Activated T-helper 9 cell treated with anti-CD3 and anti-CD28 coated beads, Interleukin-2, amount 50 U/mL, for 16 hours (primary cell): Measurements from ENCODE around the gene FLNB.

ENCODE experiments used
- DNase-seq: peaks from one replicate; pipeline ENCODE4 v3.0.0-alpha.2; 2020; ENCODE audit warnings: low read depth

FLNB gene

DNA sequence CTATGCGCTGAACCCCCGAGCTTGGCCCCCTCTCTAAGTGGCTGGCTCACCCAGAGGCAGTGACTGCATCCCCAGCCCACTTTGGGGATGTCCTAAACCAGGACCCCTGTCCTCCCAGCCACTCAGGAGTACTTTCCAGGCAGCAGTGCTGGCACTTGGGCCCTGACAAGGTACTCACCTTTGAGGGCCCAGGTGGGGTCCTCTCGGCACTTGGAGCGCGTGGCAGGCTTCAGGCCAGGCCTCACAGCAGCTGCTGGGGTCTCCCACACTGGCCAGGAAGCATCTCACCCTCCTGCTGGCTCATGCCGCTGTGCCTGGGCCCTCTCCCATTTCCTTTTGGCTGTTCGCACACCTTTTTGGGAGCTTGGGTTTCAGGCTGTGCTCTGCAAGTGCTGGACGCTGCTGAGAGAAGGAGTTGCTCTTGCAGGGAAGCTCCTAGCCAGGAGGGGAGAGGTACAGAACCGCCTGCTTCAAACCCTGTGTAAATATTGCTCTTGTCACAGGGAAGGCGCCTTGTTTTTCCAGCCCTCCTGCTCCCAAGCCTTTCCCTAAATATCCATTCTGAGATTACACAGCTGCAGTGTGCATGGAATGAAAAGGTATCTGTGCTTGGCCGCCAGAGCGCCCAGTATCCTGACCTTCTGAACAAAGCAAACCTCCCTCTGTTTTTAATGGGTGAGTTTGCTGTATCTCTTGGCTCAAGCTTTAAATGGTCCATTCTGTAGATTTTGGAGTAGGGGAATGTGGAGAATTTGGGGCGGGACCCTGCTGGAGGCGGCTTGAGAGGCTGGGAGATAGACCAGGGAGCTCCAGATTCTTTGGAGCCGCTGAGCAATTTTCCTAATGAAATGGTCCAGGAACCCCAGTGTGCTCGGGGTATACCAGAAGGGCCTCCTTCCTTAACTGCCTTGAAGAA is 156.9 kb downstream of the FLNB start:
- no peak for DNase-seq

DNA sequence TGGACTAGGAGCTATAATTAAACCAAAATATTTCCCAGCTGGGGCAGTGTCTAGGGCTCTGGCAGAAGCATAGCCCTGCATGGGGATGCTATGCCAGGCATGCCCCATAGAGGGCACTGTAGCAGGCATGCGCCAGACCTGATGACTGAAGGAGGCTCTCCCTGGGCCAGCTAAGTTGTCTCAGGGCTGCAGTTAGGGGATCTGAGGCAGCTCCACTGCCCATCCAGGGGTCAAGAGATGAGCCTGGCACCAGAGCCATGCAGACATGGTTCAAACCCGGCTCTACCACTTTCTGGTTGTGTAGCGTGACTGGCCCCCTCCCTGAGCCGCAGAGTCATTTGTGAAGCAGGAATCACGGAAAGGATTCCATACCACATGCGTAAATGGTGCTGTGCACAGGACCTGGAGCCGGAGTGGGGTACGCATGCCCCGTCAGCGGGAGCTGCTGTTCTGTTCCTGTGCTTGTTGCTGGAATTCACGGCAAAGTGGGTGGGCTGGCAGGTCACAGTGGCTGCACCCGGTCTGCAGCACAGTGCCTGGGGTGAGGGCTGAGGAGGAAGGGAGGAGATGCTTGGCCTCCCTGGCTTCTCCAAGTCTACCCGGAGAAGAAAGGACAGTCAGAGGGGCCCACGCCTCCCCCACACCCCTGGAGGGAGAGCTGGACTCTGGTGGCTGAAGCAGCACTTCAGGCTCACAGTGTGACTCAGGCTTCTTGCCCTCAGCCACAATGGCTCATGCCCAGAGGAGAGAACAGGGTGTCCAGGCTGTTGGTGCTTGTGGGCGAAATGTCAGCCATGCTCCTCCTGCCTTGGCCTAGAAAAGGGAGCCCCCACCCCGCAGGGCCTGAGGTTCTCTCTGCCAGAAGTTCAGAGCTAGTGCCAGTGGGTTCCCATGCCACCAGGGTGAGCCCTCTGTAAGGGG is 159.5 kb downstream of the FLNB start:
- peak; percentile 13 for DNase-seq

- DNase-seq, result no peak
These were observed 160.3 kb downstream of the FLNB start for GRCh38 chr3:58168498-58168897.

DNA sequence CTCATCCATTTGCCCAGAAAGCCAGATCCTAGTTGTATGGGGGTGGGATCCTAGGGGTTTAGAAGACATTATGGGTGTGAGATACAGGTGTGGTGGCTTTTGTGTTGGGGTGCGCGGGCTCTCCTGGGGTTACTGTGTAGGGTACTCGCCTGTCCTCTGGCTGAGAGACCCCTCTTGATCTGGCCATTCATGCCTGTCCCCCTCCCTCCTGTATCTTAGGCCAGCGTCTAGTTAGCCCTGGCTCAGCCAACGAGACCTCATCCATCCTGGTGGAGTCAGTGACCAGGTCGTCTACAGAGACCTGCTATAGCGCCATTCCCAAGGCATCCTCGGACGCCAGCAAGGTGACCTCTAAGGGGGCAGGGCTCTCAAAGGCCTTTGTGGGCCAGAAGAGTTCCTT is 161.1 kb downstream of the FLNB start:
- no peak for DNase-seq

DNA sequence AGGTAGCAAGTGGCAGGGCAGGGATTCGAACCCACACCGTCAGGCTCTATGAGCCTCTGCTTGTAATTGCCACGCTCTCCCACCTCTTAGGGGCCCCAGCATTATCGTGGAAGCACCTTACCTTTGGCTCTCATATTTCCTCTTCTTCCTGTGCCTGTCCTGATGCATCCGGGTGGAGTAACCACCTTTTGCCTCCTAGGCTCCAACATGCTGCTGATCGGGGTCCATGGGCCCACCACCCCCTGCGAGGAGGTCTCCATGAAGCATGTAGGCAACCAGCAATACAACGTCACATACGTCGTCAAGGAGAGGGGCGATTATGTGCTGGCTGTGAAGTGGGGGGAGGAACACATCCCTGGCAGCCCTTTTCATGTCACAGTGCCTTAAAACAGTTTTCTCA is 162.2 kb downstream of the FLNB start:
- DNase-seq, result no peak

DNA sequence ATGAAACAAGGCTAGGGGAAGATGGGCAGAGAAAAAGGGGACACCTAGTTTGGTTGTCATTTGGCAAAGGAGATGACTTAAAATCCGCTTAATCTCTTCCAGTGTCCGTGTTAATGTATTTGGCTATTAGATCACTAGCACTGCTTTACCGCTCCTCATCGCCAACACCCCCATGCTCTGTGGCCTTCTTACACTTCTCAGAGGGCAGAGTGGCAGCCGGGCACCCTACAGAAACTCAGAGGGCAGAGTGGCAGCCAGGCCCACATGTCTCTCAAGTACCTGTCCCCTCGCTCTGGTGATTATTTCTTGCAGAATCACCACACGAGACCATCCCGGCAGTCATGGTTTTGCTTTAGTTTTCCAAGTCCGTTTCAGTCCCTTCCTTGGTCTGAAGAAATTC is 162.9 kb downstream of the FLNB start:
- DNase-seq, result no peak

DNA sequence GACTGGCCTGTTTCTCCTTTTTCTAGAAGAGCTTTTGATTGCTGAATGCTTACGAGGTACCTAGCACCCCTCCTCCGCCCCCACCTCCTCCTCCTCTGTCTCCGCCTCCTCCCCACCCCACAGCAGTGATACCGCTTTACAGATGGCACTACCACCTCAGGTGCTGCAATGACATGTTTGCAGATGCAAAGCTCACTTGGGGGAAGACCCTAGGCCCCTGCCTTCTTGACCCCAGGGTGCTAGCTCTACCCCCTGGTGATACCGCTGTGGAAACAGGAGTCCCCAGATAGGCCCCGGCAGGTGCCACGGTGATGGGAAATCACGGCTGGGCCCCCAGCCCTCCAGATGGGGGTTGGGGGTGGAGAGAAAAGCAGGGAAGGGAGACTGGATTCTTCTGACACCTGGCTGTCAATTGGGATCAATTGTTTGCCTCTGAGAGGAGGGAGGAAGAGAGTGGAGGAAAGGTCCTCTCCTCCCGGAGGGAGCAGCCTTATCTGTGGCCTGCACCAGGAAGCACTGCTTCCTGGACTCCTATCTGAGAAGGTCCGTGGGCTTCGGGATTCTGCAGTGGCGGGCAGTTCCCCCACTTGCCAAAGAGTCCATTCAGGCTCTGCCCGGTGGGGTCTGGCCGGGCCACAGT is 164.9 kb downstream of the FLNB start:
- no peak for DNase-seq

GRCh38 chr3:58173669-58174398 is 165.6 kb downstream of the FLNB start:
- DNase-seq, result no peak

- no peak for DNase-seq
These were observed 166.9 kb downstream of the FLNB start for GRCh38 chr3:58175187-58175436.

DNA sequence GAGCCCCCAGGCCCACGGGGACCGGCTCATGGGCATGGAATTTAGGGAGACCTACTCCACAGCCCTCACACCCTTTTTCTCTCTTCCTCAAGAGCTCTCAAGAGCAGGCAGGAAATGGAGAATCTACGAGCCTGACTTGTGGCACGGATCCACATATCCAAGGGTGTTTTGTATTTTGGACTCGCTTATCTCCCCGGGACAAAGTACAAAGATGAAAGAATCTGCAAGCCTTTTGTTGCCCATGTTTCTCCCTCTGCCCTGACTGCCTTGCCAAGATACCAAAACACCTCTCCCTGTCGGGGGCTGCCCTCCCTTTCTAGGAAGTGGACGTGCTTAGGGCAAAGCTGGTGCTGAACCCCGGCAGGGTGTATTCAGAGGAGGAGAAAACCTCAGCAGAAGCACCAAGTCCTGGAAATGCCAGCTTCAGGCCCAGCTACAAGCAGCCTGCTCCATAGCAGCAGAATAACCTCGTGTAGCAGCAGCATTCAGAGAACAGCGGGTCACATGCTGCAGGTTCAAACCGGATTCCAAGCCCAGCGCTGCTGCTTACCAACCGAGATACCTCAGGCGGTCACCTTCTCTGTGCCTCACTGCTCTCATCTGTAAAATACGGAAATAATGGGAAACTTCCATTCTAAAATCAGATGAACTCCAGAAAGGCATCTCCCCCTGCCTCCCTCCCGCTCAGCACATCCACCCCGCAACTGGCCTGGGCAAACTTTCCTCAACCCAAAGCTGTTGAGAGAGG is 167.4 kb downstream of the FLNB start:
- DNase-seq, result no peak

DNA sequence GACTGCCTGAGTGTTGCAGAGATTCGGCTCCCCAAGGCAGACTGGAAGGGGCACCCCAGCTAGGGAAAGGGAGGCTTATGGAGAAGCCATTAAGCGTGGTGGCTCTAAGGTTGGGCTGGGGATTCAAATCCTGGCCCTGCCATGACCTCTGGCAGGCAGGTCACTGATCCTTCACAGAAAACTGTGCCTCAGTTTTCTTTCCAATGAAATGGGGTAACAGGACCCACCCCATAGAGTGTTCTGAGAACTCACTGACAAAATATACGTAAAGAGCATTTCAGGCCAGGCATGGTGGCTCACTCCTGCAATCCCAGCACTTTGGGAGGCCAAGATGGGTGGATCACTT is 167.9 kb downstream of the FLNB start:
- no peak for DNase-seq

DNA sequence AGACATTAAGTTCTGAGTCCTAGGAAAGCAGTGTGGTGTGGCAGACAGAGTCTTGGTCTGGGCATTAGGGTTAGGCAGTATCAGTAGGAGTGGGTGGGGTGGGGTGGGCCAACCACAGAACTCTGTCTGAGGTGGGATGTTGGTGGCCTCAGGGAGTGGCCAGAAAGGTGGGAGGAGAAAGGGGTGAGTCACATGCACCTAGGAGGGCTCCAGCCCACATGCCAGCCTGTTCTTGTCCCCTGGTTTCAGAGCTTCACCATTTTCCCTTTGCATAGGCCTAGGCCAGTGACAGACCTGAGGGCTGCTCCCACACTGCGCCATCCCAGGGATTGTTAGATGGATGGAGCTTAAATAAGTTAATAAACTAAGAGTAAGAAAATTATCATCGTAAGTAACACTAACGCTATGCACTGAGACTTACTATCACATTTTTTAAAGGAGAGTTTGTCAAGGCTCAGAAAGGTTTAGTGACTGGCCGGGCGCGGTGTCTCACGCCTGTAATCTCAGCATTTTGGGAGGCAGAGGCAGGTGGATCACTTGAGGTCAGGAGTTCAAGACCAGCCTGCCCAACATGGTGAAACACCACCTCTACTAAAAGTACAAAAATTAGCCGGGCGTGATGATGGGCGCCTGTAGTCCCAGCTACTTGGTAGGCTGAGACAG is 168.7 kb downstream of the FLNB start:
- DNase-seq, result no peak

GRCh38 chr3:58177747-58178527 is 169.7 kb downstream of the FLNB start:
- peak; percentile 82 for DNase-seq

DNA sequence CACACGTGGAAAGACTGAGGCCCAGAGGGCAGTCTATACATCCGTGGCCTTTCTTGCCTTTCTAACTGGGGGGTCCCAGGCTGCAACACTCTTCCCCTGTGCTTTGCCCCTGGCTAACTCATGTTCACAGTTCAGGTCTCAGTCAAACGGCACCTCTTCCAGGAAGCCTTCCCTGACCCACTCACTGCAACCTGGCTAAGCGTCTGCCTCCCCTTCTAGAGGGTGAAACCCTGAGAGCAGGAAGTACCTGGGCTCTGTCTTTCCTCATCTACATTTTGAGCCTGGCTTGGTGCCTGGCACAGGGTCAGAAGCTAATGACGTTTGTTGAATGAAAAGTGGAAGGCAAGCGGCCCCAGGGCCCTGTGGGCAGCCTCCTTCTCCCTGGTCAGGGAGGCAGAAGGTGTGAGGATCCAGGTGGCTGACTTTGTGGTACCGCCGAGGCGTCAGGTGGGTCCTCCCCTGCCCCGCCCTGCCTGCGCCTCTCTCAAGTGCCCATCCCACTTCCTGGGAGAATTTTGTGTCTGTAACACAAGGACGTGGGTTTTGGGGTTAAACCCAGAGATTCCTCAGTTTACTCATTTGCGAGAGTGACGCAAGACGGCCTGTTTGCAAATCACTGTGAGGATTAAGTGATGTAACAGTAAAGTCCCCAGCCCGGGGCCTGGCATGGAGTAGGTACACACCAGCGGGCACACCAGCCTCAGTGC is 170.5 kb downstream of the FLNB start:
- no peak for DNase-seq

DNA sequence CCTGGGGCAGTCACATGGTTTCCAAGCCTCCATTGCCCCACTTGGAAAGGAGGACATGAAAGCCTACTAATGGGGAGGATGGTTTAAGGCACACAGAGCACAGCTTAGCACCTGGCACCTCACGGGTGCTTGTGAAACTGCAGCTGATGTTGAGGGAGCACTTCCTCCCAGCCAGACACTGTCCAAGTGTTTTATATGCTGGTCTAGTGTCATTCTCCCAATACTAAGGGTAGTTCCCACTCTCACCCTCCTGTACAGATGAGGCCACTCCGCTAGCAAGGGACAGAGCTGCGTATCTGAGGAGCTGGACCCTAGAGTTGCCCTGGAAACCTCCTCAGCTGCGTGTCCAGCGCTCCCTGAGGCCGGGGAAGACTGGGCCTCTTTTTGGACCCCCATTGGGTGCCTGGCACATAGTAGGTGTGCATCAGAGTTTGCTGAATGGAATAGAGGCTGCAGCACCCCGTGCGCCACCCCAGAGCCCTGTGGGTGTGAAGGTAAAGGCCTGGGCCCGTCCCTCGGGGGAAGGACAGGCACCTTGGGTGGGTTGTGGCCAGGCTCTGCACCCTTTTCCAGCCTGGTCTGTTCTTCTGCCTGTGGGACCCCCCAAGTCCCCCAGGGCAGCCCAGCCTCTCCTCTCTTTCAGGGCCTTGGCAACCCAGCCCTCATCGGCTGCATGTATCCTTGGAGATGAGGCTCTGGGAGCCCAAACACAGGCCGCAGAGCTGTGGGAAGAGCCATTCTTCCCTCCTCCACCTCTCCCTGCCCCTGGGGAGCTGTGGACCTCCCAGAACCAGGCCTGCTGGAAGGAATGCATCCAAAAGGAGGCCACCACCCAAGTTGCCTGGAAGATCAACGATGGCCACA is 171.2 kb downstream of the FLNB start:
- no peak for DNase-seq

GRCh38 chr3:58180099-58180880 is 172.1 kb downstream of the FLNB start:
- DNase-seq, result no peak

DNA sequence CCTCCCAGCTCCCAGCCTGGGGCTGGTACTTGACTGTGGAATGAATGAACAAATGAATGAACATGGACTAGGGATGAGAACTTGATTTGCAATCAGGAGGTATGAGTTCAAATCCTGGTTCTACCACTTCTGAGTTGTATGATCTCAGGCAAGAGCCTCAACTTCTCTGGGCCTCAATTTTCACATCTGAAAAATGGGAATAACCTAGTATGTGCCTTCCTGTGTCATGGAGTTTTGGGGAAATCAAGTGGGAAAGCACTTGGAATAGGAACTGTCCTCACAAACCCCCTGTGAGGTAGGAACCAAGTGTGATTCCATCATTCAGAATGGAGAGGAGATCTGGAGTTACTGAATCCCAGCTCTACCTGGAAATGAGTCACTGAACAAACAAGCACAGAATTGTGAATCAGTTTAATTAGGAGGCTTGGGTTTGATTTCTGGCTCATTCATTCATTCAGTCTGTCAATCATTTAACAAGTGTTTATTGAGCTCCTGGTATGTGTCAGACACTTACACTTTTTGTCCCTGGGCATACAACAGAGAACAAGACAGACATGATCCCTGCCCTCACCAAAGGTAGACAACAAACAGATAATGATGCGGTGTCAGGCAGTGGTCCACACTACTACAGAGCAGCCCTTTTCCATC is 172.8 kb downstream of the FLNB start:
- DNase-seq, result no peak
